ENCODE results near the gene HLA-DOA.

HLA-DOA gene

GRCh38 chr6:33049323-33050013, 40.1 kb upstream of the HLA-DOA start:
- no peak overlapping the region for H3K27ac ChIP-seq
- DNase-seq (ENCODE audit: low spot score): no peak
- ChIA-PET CTCF (no interaction called here), POLR2A (ENCODE audit: low non-redundant PET) (no interaction called here)
- TF ChIP-seq CTCF (conservative IDR thresholded peaks at IDR 0.05; ENCODE audit: low read depth): no peak

- ChIA-PET CTCF (interaction anchor here (0.8 kb wide), 1 partner anchor 56 kb away, joined by 5 read pairs; no protein-coding TSS in a partner anchor), POLR2A (ENCODE audit: low non-redundant PET) (no interaction called here)
- DNase-seq (ENCODE audit: low spot score): no peak
- TF ChIP-seq CTCF (conservative IDR thresholded peaks at IDR 0.05; ENCODE audit: low read depth): no peak
- H3K27ac ChIP-seq: no peak overlapping the region
Observed at GRCh38 chr6:33040157-33040556, 30.8 kb upstream of the HLA-DOA start.

DNA sequence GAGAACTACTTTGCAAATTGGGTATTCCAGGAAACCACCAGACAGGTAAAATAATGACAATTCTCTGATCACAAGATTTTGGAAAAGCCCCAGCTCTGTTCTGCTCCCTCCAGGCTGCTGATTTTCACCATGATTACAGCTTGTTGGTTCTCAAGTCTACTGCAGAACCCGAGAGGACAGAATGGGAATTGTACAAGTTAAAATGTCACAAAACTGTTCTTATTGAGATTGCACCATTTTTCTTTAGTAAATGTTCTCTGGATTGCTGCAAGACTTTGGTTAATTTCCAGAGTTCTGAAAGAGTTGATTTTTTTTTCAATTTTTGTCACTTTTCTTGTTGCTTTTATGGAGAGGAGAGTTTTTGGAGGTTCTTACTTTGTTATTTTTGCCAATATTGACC, 27.1 kb upstream of the HLA-DOA start:
- POLR2A ChIA-PET (ENCODE audit: low non-redundant PET): no interaction called here
- no peak for TF ChIP-seq CTCF (conservative IDR thresholded peaks at IDR 0.05; ENCODE audit: low read depth)
- H3K27ac ChIP-seq: no peak overlapping the region
- CTCF ChIA-PET: interaction anchor here (0.5 kb wide), 1 partner anchor 136 kb away, joined by 4 read pairs; no protein-coding TSS in a partner anchor
- no peak for DNase-seq (ENCODE audit: low spot score)

DNA sequence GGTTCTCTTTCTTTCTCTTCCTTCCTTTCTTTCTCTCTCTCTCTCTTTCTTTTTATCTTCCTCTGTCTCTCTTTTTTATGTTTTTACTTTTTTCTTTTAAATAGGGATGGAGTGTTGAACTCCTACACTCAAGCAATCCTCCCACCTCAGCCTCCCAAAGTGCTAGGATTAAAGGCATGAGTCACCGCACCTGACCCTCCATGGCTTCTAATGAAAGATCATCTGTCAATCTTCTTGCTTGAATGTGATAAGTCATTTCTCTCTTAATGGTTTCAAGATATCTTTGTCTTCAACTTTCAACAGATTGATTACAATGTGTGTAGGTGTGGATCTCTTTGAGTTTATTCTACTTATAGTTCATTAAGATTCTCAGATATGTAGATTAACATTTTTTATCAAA, 25.2 kb upstream of the HLA-DOA start:
- TF ChIP-seq CTCF (conservative IDR thresholded peaks at IDR 0.05; ENCODE audit: low read depth): no peak
- POLR2A ChIA-PET (ENCODE audit: low non-redundant PET): no interaction called here
- no peak for DNase-seq (ENCODE audit: low spot score)
- no peak overlapping the region for H3K27ac ChIP-seq
- CTCF ChIA-PET: no interaction called here

DNA sequence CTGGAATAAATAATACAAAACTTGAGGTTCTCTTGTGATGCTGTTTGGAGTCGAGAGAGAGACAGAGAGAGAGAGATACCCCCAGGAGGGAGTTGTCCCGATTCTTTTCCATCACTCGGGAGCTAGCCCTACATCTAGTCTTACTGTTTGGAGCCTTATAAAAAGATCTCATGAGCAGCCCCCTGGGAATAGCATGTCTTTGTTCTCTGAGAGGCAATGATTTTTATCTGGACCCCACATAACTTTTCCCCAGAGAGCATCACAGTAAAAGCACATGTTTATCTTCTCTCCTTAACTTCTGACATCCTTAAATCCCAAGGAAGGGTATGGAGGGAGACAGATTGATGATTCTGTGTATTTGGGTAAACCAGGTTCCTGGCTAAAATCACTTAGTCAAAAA, 20.9 kb upstream of the HLA-DOA start:
- DNase-seq (ENCODE audit: low spot score): no peak
- H3K27ac ChIP-seq: no peak overlapping the region
- no peak for TF ChIP-seq CTCF (conservative IDR thresholded peaks at IDR 0.05; ENCODE audit: low read depth)
- ChIA-PET POLR2A (ENCODE audit: low non-redundant PET) (no interaction called here), CTCF (no interaction called here)

GRCh38 chr6:33029328-33030184, 20.2 kb upstream of the HLA-DOA start:
- ChIA-PET POLR2A (ENCODE audit: low non-redundant PET) (no interaction called here), CTCF (interaction anchor here (0.7 kb wide), 1 partner anchor 1579 kb away, joined by 4 read pairs; no protein-coding TSS in a partner anchor)
- no peak for DNase-seq (ENCODE audit: low spot score)
- H3K27ac ChIP-seq: no peak overlapping the region
- TF ChIP-seq CTCF (conservative IDR thresholded peaks at IDR 0.05; ENCODE audit: low read depth): no peak

Measured in RWPE1 (cell line).